HG02852 (cell line): ENCODE measurements around the gene BPIFA1.

ENCODE experiments used
- ATAC-seq: cut with Tn5 transposase; IDR thresholded peaks from one replicate; pipeline ENCODE4 v1.9.1; 2021; ENCODE audit warnings: mild to moderate bottlenecking, moderate library complexity; ENCODE audit not compliant: unreplicated experiment

Gene BPIFA1

DNA sequence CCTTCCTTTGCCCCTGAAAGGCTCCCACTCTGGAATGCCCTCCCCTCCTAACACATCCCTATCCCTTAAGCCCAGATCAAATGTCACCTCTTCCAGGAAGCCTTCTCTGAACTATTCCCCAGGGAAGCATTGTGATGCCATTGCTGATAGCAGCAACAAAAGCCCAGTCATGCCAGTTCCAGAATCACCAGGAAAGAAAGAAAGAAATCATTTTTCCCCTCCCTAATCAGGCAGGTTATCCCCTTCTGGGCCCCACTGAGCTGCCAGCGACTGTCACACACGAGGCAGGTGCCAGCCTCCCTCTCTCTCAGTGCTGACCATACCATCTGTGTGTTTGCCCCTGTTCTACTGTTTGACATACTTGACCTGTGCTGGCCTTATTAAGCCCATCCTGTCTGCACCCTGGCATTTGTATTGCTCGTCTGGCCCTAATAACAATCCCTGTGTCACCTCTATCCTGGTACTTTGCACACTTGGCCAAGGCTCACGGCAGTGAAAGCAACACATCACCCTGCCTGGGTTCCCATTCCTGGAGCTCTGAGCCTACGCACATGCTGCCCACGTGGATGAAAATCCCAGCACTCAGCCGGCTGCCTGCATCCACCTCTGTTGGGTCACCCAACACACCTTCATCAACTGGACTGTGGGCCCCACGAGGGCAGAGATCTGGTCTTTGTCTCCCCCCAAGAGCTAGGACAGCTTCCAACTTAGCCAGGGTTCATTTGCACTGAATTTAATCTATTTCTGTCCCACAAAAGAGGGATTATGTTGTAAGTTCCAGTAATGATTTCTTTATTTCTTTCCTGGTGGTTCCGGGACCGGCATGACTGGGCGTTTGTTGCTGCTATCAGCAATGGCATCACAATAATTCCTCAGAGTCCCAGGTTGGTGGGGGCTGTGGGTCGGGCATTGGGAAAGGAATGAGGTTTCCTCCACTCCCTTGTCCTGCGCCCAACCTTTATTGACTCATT is 42.0 kb downstream of the BPIFA1 start:
- ATAC-seq, result no peak

DNA sequence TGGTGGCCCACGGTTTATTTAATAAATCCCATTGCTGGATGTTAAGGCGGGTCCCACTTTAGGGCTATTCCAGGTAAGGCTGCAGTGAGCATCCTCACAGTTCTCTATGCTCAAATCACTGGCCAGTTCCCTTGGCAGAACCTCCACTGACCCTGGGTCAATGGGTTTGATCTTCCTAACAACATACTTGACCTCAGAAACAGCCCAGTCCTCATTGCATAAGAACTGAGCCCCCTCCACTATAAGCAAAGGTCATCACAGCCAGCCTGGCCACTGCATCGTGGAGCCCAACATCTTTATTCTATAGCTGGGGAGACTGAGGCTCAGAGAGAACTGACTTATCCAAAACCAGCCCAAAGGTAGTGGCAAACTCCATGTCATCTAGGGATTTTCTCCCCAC is 42.9 kb downstream of the BPIFA1 start:
- no peak for ATAC-seq

DNA sequence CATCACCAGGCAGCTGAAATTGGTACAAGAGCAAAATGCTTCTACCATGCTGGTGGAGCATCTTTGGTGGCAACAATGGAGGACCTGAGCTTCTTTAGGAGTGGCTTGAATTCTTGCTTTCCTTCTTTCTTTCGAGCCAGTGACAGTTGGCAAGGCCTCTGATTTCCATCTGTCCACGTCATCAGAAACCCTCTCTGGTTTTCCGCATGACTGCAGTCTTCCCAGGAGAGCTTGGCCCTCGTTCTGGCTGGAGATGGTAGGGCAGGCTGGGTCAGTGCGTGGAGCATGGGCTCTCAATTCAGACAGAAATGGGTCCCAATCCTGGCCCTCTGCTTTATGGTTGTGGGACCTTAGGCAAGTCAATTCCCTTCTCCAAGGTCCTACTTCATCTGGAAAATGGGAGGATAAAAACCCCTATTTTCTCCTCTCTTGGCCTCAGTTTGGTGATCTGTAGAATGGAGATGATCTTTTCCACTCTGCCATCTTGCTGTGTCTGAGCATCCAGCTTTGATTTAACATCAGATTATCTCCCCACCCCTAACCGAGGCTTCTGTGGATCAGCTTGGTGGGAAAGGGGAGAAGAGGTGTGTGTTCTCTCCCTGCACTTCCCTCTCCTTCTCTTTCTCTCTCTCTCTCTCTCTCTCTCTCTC is 43.6 kb downstream of the BPIFA1 start:
- ATAC-seq, result no peak

DNA sequence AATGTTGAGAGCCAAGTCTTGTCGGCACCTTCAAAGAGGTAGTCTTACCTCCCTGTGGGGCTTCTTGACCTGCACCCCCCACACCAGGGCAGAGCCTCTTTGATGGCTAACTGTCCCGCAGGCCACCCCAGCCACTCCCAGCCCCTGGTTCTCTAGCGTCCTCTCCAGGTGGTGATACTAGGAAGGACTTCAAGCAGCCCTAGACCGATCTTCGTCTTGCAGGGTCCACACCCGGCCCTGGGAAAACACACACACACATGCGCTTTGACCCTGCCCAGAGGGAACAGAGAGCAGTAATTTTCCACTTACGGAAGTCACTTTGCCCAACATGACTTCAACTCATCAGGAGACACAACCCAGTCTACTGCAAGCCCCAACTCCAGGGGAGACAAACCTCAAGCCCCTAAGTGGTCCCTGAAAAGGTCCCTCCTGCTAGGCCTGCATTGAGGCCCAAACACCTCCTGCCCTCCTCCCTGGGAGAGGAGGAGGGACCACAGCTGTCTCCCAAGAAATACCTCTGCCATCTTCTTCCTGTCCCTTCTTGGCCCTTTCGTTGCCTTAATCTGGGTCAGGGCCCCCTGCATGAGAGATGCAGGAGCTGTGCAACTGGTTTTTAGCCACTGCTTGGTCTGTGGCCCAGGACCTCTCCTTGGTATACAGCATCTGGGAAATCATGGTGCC is 44.3 kb downstream of the BPIFA1 start:
- no peak for ATAC-seq

DNA sequence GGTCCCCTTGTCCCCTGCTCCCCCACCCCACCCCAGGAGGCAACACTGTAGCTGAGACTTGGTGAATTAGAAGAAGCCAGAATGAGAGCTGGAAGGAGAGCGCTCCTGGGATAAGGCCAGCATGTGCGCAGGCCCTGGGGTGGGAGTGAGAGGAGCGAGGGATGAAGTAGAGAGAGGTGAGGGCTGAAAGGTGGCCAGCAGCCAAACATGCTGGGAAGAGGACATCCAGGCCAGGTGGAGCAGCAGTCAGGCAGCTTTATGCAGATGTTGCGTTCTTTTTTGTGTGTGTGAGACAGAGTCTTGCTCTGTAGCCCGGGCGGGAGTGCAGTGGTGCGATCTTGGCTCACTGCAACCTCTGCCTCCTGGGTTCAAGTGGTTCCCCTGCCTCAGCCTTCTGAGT is 45.0 kb downstream of the BPIFA1 start:
- no peak for ATAC-seq

DNA sequence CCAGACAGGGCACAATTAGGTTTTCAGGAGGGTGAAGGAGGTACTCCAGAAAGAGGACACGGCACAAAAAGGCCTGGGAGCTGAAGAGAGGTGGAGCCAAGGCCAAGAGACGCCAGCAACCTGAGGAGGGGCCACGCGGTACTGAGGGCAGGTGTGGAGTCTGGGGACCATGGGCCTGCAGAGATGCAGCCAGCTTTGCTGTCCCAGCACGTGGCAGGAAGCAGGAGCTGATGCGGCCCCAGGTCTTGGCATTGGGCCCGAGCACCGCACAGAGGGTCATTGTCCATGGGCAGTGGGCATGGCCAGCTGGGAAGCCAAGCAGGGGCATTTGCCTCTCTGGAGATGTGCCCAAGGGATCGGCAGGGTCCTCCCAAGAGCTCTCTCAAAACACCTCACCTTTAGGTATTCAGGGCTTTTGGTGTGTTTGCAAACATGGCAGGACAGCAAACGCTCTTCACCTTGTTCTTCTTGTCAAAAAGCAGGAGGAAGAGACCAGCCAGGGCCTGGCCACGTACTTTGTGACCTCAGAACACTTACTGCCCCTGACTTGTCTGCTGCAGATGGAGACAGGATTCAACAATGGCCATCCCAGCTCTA is 45.9 kb downstream of the BPIFA1 start:
- ATAC-seq, result no peak

DNA sequence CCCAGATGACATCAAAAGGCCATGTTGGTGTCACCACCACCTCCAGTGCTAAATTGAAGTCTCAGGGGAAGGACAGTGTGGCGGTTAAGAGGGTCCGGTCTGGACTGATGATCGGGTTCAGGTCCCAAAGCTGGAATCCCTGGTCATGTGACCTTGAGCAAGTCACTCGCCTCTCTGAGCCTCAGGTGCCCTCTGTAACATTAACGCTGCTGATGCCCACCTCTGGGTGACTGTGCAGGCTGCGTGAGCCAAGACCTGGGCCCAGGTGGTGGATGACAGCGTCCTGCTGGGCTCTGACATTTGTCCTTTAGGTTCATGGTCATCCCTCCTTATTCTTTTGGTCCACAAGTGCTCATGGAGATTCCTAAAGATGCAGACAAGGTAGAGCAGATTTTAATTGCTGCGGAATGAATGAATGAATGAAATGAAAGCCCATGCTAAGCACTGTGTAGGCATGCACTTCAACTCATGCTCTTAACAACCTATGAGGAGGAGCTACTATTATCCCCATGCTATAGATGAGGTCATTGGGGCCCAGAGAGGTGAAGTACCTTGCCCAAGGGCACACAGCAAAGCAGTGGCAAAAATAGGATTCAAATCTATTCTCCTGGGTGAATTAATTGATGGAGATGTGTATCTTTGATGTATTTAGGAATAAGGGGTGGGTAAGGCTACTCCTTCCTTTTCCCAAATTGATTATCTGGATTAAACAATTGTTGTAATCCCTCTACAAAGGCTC is 46.6 kb downstream of the BPIFA1 start:
- ATAC-seq, result no peak

DNA sequence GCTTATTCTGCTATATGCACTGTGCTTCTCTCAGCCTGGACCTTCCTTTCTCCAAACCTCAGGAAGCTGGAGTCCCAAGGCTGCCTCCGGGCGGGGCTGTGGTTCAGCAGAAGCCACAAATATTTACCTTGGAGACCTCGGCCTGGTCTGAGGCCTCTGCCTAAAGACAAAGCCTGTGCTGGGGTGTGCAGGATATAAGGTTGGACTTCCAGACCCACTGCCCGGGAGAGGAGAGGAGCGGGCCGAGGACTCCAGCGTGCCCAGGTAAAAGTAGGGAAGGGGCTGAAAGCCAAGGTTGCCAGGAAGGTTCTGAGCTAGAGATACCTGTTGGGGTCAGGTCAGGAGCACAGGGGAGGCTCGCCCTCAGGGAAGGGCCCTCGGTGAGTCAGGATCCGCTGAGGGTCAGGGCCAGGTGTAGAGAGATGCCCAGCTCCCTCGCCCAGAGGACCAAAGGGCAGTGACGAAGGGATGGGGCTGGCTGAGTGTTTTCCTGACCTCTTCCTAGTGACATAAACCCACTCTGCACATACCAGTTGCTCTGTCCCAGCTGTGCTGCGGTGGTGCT is 47.3 kb downstream of the BPIFA1 start, which contains the start of gene BPIFB1:
Gene BPIFB1 (plus strand): TSS at position 224 of the 565 bp plus-strand sequence. CDS start 2,860 bp downstream, outside the sequence.
- ATAC-seq, result no peak

DNA sequence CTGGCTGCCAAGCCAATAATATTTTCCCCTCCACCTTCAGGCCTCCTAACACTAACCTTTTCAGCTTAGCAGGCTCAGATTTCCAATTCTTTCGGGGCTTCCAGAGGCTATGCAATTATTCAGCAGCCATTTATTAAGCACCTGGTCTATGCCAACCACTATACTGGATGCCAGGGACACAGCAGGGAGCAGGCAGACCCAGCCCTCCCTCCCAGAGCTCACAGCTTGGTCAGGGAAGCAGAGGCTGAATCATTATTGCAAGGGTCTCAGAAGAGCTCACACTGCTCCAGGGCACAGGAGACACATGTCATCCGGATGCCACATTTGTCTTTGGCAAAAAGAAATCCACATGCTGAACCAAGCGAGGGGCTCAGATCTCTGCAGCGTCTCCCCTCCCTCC is 48.5 kb downstream of the BPIFA1 start:
- ATAC-seq, result no peak

DNA sequence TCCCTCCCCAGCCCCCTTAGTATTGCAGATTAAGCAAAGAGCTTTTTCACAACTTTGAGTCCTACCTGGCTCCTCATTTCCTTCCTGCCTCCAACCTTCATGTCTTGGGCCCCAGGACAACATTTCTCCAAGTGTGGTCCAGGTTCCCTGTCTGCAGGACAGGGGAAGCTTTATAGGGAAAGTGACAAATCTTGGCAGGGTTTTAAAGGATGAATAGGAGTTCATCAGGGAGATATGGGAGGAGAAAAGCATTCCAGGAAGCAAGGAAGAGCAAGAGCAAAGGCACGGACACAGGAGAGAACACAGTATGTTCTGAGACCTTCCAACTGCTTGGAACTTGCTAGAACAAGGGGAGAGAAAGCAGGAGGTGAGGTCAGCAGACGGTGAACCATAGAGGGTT is 49.1 kb downstream of the BPIFA1 start:
- ATAC-seq, result no peak

DNA sequence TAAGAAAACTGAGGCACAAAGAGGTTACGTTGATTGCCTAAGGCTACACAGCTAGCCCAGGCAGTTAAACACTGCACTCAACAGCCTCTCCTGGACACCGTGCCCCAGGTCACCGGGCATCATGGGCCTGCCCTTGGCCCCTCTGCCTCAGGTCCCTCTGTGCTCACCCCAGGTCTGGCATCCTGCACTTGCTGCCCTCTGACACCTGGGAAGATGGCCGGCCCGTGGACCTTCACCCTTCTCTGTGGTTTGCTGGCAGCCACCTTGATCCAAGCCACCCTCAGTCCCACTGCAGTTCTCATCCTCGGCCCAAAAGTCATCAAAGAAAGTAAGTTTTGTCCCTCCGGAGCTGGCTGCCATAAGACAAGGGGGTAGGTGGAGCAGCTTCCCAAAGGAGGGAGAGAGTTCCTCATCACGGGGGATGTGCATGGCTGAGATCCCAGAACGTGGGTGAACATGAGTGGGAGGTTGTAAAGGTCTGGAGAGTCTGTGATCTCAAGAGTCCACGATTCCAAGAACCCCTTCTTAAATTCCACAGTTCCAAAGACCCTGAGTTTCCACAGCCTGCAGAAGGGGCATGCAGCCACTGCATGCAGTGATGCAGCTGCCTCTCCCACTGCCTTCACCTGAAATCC is 50.2 kb downstream of the BPIFA1 start:
- ATAC-seq, result no peak

DNA sequence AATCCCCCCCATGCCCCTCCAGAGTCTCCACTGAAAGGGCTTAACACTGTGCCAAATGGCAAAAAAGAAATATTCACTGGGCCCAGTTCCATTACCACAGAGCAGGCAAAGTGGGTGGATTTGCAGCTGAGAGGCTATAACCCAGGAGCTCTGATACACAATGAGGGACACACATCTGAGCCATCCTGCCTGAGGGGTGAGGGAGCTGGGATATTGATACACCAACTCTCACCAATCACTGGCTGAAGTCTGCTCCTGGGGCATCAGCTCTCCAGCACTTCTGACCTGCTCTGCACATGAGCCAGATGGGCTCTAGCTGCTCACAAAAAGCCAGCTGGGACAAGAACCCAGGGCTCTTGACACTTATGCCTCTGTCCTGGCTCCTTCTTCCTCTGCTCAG is 52.1 kb downstream of the BPIFA1 start:
- ATAC-seq, result no peak

DNA sequence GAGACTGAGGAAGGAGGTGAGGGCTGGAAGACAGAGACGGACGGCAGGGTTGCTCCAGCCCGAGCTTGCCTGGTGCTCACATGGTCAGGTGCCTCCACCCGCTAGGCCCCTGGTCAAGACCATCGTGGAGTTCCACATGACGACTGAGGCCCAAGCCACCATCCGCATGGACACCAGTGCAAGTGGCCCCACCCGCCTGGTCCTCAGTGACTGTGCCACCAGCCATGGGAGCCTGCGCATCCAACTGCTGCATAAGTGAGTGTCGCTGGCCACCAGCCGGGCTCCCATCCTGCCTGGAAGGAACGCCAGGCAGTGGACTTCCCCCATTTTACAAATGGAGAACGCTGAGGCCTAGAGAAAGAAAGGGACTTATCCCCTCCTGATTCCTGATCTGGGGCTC is 55.1 kb downstream of the BPIFA1 start:
- no peak for ATAC-seq

DNA sequence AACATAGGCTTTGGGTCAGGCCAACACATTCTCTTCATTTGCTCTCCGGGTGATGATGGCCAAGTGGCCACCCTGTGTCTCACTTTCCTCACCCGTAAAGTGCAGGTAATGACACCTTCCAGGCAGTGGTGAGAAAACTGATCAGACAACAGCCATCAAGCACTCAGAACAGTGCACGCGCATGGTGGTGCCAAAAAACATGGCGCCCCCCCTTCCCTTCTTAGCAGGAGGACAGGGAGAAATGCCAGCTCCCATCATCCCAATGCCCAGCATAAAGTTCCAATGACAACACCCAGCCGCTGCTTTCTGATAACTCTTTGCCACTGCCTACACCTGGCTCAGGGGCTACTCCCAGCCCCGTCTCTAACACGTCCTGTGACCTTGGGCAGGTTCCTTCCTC is 55.6 kb downstream of the BPIFA1 start:
- ATAC-seq, result no peak

DNA sequence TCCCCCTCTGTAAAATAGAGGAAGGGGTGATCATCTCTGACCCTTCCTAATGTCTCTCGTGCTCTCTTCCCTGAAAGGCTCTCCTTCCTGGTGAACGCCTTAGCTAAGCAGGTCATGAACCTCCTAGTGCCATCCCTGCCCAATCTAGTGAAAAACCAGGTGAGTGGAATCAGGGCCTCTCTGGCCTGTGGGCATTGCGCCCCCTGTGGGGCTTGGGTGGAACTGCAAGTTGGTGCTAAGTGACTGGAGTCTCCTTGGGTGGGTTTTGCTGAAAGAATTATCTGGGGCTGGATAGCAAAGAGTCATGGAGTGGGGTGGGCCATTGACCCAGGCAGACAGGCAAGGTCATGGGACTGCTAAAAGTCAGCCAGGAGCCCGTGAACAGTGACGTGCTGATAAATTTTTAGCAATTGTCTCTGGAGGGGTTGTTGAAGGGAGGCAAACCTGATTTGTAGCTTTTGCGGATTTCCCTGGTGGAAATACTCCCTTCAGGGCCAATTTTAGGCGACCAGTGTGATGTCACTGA is 56.1 kb downstream of the BPIFA1 start:
- no peak for ATAC-seq
